H9 (cell line): ENCODE results near the gene CRBN. TPM values are rescaled to one million over a fixed set of nuclear protein-coding genes. Genes with fewer than 3 reads are reported as not detected.

Experiments used
- DNase-seq: peaks from one replicate; pipeline ENCODE4 v3.0.0-alpha.2; 2017
- H2AFZ ChIP-seq: one replicate; pipeline ENCODE4 v1.6.1; 2013; ENCODE audit warnings: mild to moderate bottlenecking, low read length, control low read depth, moderate library complexity
- H2AK5ac ChIP-seq: 2 replicates; pipeline ENCODE4 v1.6.1; 2013; ENCODE audit warnings: low read length, control low read depth, mixed read lengths; ENCODE audit not compliant: insufficient read length
- H2BK120ac ChIP-seq: one replicate; pipeline ENCODE4 v1.6.1; 2013; ENCODE audit warnings: low read depth, mild to moderate bottlenecking, low read length, control low read depth, inconsistent platforms; ENCODE audit not compliant: poor library complexity, severe bottlenecking
- H2BK12ac ChIP-seq: 2 replicates; pipeline ENCODE4 v1.6.1; 2013; ENCODE audit warnings: low read length, control low read depth, mixed read lengths, low read depth; ENCODE audit not compliant: insufficient read length
- H2BK15ac ChIP-seq: 2 replicates; pipeline ENCODE4 v1.6.1; 2013; ENCODE audit warnings: low read depth, low read length, control low read depth
- H2BK20ac ChIP-seq: one replicate; pipeline ENCODE4 v1.6.1; 2013; ENCODE audit warnings: low read depth, mild to moderate bottlenecking, low read length, control low read depth, inconsistent platforms; ENCODE audit not compliant: poor library complexity, severe bottlenecking
- H2BK5ac ChIP-seq: 2 replicates; pipeline ENCODE4 v1.6.1; 2013; ENCODE audit warnings: low read length, control low read depth, mixed read lengths; ENCODE audit not compliant: insufficient read length
- H3K14ac ChIP-seq: 2 replicates; pipeline ENCODE4 v1.6.1; 2013; ENCODE audit warnings: low read length, control low read depth; ENCODE audit not compliant: insufficient read depth
- H3K18ac ChIP-seq: 2 replicates; pipeline ENCODE4 v1.6.1; 2013; ENCODE audit warnings: low read depth, mild to moderate bottlenecking, mixed read lengths, low read length, control low read depth; ENCODE audit not compliant: insufficient read length
- H3K23ac ChIP-seq: 2 replicates; pipeline ENCODE4 v1.6.1; 2013; ENCODE audit warnings: low read length, control low read depth, mixed read lengths, low read depth; ENCODE audit not compliant: insufficient read length
- H3K23me2 ChIP-seq: 2 replicates; pipeline ENCODE4 v1.6.1; 2013; ENCODE audit warnings: low read depth, mild to moderate bottlenecking, mixed read lengths, low read length, control low read depth; ENCODE audit not compliant: insufficient read length, poor library complexity, severe bottlenecking
- H3K27ac ChIP-seq: 2 replicates; pipeline ENCODE4 v1.5.1; 2013; ENCODE audit warnings: low read length, control low read depth, mixed read lengths, low read depth; ENCODE audit not compliant: insufficient read length
- H3K27me3 ChIP-seq: 2 replicates; pipeline ENCODE4 v1.6.1; 2013; ENCODE audit warnings: low read length, control low read depth, inconsistent platforms; ENCODE audit not compliant: insufficient read depth
- H3K4ac ChIP-seq: 2 replicates; pipeline ENCODE4 v1.6.1; 2013; ENCODE audit warnings: low read depth, mild to moderate bottlenecking, control low read depth, inconsistent platforms, low read length, moderate library complexity
- H3K4me1 ChIP-seq: 2 replicates; pipeline ENCODE4 v1.6.1; 2013; ENCODE audit warnings: low read length, control low read depth, inconsistent platforms; ENCODE audit not compliant: insufficient read depth
- H3K4me2 ChIP-seq: 2 replicates; pipeline ENCODE4 v1.6.1; 2013; ENCODE audit warnings: low read length, control low read depth, mixed read lengths; ENCODE audit not compliant: insufficient read length, insufficient read depth
- H3K56ac ChIP-seq: 2 replicates; pipeline ENCODE4 v1.6.1; 2013; ENCODE audit warnings: low read depth, mild to moderate bottlenecking, mixed read lengths, low read length, control low read depth; ENCODE audit not compliant: insufficient read length
- H3K79me1 ChIP-seq: 2 replicates; pipeline ENCODE4 v1.6.1; 2013; ENCODE audit warnings: low read depth, mild to moderate bottlenecking, moderate library complexity, low read length, control low read depth, inconsistent platforms; ENCODE audit not compliant: insufficient read depth, poor library complexity, severe bottlenecking
- H3K79me2 ChIP-seq: 2 replicates; pipeline ENCODE4 v1.6.1; 2013; ENCODE audit warnings: low read length, control low read depth, inconsistent platforms; ENCODE audit not compliant: insufficient read depth
- H3K9ac ChIP-seq: 2 replicates; pipeline ENCODE4 v1.6.1; 2013; ENCODE audit warnings: low read length, control low read depth, mixed read lengths; ENCODE audit not compliant: insufficient read length; ENCODE audit errors: extremely low read depth
- H3K9me3 ChIP-seq: one replicate; pipeline ENCODE4 v1.6.1; 2013; ENCODE audit warnings: low read depth, low read length, inconsistent platforms; ENCODE audit not compliant: control insufficient read depth
- H3T11ph ChIP-seq: one replicate; pipeline ENCODE4 v1.6.1; 2013; ENCODE audit warnings: mild to moderate bottlenecking, low read length, control low read depth, inconsistent platforms
- H4K20me1 ChIP-seq: one replicate; pipeline ENCODE4 v1.6.1; 2013; ENCODE audit not compliant: control insufficient read depth, insufficient read length, insufficient read depth
- H4K5ac ChIP-seq: 2 replicates; pipeline ENCODE4 v1.6.1; 2013; ENCODE audit warnings: low read depth, mild to moderate bottlenecking, mixed read lengths, low read length, control low read depth; ENCODE audit not compliant: insufficient read length
- H4K8ac ChIP-seq: replicated peaks from 2 replicates; pipeline ENCODE4 v1.6.1; 2013; ENCODE audit warnings: low read length, control low read depth, mixed read lengths, low read depth; ENCODE audit not compliant: insufficient read length
- H4K91ac ChIP-seq: 2 replicates; pipeline ENCODE4 v1.6.1; 2013; ENCODE audit warnings: low read depth, mild to moderate bottlenecking, moderate library complexity, mixed read lengths, low read length, control low read depth; ENCODE audit not compliant: insufficient read length
- H3K27ac Mint-ChIP-seq, 3 experiments: 2 replicates in 2 of 3; 3 replicates in 1 of 3; pipeline ENCODE4 v1.8.0; 2020 to 2021; ENCODE audit warnings: mixed read lengths in 3 of 3, mild to moderate bottlenecking in 1 of 3, moderate library complexity in 1 of 3
- H3K27me3 Mint-ChIP-seq: 2 replicates; pipeline ENCODE4 v1.8.0; 2021; ENCODE audit warnings: low read depth, mild to moderate bottlenecking, moderate library complexity, mixed read lengths
- H3K36me3 Mint-ChIP-seq, 3 experiments: 2 replicates in 2 of 3; 3 replicates in 1 of 3; pipeline ENCODE4 v1.8.0; 2020 to 2021; ENCODE audit warnings: low read depth in 3 of 3, mixed read lengths in 3 of 3; ENCODE audit not compliant: insufficient read depth in 1 of 3
- H3K4me1 Mint-ChIP-seq, 2 experiments: 2 replicates each; pipeline ENCODE4 v1.8.0; 2020; ENCODE audit warnings: mixed read lengths in 2 of 2
- H3K4me3 Mint-ChIP-seq, 2 experiments: 2 replicates in 1 of 2; 3 replicates in 1 of 2; pipeline ENCODE4 v1.8.0; 2020 to 2021; ENCODE audit warnings: mild to moderate bottlenecking in 2 of 2, mixed read lengths in 2 of 2, moderate library complexity in 1 of 2
- H3K9me3 Mint-ChIP-seq, 2 experiments: 2 replicates in 1 of 2; 3 replicates in 1 of 2; pipeline ENCODE4 v1.8.0; 2020; ENCODE audit warnings: mild to moderate bottlenecking in 2 of 2, mixed read lengths in 2 of 2, moderate library complexity in 1 of 2
- CTCF ChIP-seq: fragments of 200-600 bp; sonication (generic); conservative IDR thresholded peaks from 3 replicates; pipeline ENCODE4 v1.8.0; 2021; ENCODE audit warnings: antibody characterized with exemption, mild to moderate bottlenecking
- WGBS: extraction: QIAGEN DNeasy Blood & Tissue Kit; methylation state at CpG from one replicate; pipeline ENCODE4 v1.1.7; 2013; ENCODE audit warnings: missing lambda C conversion rate, low lambda C conversion rate, mixed read lengths; ENCODE audit not compliant: insufficient read length; ENCODE audit errors: extremely low coverage; 5-methylcytosine and 5-hydroxymethylcytosine counted together
- total RNA-seq: library from RNA; stranded (reverse); gene quantifications from 2 replicates; pipeline ENCODE4 v1.2.1, GENCODE V29; 2021

Gene CRBN
- total RNA-seq, 1 experiment from 2014 or later = 40.2 TPM

- H3K4me3 Mint-ChIP-seq = no peak overlapping the region
- no peak for TF ChIP-seq CTCF
- WGBS = no CpG with 5 or more reads among the region's 4 CpGs
- H3K27me3 Mint-ChIP-seq = no peaks in the 10 kb centered on the region; the same call in 1 of the 2 replicates
- Histone ChIP-seq H3K79me1 (no peaks in the 10 kb centered on the region), H3K14ac (no peak overlapping the region), H3K27me3 (no peaks in the 10 kb centered on the region), H4K91ac (no peak overlapping the region), H3K9ac (no peak overlapping the region), H2BK5ac (no peak overlapping the region), H3T11ph (no peak overlapping the region), H3K9me3 (no peaks in the 10 kb centered on the region), H3K56ac (no peak overlapping the region), H2BK12ac (no peak overlapping the region), H3K4ac (no peak overlapping the region), H3K23ac (no peak overlapping the region), H3K4me2 (no peak overlapping the region), H4K20me1 (no peaks in the 10 kb centered on the region), H3K79me2 (no peaks in the 10 kb centered on the region), H4K5ac (no peak overlapping the region), H2BK15ac (no peak overlapping the region), H3K4me1 (no peaks in the 10 kb centered on the region), H4K8ac (no peak overlapping the region), H2BK20ac (no peak overlapping the region), H3K18ac (no peak overlapping the region), H2BK120ac (no peak overlapping the region), H2AK5ac (no peak overlapping the region), H3K23me2 (no peaks in the 10 kb centered on the region), H2AFZ (no peak overlapping the region), H3K27ac (no peak overlapping the region)
- no peaks in the 10 kb centered on the region for H3K4me1 Mint-ChIP-seq
- no peak for DNase-seq
- no peak overlapping the region for H3K27ac Mint-ChIP-seq
- H3K9me3 Mint-ChIP-seq = no peaks in the 10 kb centered on the region; a peak in 1 of 5 replicates
- H3K36me3 Mint-ChIP-seq = no peaks in the 10 kb centered on the region
Observed at GRCh38 chr3:3119393-3119851, 60.1 kb downstream of the CRBN start.
